ENCODE results near the gene ANTXR1.

ANTXR1 gene

DNA sequence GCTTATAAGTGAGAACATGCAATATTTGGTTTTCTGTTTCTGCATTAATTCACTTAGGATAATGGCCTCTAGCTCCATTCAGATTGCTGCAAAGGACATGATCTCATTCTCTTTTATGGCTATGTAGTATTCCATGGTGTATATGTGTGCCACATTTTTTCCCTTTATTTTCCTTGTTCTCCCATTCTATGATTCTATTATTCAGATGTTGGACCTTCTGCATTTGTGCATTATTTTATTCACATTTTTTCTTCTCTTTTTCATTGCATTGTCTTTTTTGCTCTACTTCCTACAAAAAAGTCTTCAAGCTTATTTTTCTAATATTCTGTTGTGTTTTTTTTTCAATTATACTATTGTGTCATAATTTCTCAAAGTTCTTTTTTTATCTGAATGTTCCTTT, 11.1 kb upstream of the ANTXR1 start:
- in situ Hi-C loops (cut with HindIII; ENCODE audit: low sequenced_read_pairs): no loop called here

DNA sequence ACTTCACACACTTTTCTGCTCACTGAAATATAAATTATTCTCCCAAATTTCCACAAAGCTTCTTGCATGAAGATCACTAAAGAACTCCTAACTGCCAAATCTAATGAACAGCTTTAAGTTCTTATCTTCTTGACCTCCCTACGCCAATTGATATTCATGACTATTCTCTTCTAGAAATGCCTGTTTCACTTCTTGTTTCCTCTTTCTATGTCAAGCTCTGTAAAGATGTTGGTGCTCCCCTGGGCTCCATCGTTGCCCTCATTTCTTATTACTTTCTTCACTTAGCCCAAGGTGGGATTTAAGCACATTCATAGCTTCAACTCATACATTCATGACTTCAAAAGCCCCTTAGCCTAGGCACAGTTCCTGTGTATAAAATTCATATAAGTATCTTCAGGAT, 9.2 kb upstream of the ANTXR1 start:
- in situ Hi-C loops (cut with HindIII; ENCODE audit: low sequenced_read_pairs): no loop called here

DNA sequence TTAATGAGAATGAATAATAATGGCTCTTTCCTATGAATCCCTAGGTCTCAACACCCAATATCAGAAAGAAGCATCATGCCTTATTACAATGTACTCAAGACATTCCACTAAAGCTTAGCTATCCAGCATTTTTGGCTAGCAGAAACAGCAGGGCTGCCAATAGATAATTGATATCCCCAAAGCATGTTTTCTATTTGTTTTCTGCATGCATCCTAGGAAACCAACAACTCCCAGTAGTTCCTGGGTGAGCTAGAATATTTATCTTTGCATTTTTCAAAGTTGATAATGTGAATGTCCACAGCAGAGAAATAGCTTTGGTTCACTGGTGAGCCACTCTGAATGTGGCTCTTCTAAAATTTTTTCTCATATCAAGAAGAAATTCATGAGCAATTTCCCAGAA, 5.8 kb upstream of the ANTXR1 start:
- in situ Hi-C loops (cut with HindIII; ENCODE audit: low sequenced_read_pairs): no loop called here

DNA sequence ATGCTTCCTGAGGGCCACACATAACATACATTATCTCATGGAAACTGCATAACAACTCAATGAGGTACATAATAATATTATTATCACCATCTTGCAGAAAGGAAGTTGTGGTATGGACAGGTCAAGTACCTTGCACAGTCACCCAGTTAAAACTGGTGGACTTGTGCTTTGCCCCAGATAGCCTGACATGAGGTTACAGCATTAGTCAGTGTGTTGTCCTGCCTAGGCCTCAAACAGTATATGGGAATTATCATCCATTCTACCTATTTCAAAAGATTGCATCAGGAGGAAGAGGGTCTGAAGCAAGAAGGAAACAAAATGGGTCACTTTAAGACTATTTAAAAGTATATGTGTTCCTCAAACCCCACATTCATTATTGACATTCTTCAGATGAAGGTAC, 5.4 kb upstream of the ANTXR1 start:
- in situ Hi-C loops (cut with HindIII; ENCODE audit: low sequenced_read_pairs): no loop called here

DNA sequence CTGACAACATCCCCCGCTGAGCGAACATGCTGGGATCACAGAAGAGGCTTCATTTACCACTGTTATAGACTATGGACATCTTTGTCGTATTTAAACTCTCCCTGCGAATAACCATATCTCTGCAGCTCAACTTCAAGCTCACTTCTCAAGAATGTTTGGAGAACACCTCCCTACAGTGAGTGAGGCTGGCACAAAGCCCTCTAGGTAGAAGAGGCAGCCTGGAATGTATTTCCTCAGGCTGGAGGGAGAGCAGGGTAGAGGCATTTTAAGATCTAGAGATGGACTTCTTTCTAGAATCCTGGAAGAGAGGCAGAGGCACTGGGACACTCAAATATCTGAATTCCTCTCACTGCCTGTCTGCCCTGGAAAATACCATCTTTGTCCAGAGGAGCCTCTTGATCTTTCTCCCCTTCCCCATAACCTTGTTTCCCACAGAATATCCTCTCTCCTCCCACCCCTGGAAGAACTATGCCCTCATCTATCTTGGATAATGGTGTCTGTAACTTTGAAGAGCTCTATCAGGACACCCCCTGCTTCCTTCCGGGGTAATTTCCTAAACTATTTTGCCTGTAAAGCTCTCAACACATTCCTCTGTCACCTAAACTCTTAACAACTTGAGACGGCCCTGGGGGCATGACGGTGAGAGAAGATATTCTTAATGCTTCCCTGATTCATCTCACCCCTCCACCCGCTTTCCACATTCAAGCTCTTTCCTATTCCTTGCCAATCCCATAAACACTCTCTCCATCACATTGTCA, 2.4 kb upstream of the ANTXR1 start:
- in situ Hi-C loops (cut with HindIII; ENCODE audit: low sequenced_read_pairs): no loop called here

DNA sequence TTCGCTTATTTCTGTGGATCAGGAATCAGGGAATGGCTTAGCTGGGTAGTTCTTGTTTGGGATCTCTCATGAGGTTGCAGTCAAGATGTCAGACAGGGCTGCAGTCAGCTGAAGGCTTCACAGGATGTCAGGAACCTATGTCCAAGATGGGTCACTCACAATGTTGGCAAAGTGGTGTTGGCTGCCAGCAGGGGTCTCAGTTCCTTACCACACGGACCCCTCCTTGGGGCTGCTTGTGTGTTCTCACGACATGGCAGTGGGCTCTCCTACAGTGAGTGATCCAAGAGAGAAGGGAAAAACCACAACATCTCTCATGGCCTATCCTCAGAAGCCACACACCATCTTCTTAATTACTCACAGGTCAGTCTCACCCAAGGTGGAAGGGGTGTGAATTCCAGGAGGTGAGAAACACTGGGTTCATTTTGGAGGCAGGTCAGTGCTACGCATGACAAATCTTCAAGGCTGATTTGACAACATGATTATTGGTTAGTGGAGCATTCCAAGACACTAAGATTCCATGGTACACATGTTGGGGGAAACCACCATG, 1.3 kb upstream of the ANTXR1 start:
- in situ Hi-C loops (cut with HindIII; ENCODE audit: low sequenced_read_pairs): no loop called here

DNA sequence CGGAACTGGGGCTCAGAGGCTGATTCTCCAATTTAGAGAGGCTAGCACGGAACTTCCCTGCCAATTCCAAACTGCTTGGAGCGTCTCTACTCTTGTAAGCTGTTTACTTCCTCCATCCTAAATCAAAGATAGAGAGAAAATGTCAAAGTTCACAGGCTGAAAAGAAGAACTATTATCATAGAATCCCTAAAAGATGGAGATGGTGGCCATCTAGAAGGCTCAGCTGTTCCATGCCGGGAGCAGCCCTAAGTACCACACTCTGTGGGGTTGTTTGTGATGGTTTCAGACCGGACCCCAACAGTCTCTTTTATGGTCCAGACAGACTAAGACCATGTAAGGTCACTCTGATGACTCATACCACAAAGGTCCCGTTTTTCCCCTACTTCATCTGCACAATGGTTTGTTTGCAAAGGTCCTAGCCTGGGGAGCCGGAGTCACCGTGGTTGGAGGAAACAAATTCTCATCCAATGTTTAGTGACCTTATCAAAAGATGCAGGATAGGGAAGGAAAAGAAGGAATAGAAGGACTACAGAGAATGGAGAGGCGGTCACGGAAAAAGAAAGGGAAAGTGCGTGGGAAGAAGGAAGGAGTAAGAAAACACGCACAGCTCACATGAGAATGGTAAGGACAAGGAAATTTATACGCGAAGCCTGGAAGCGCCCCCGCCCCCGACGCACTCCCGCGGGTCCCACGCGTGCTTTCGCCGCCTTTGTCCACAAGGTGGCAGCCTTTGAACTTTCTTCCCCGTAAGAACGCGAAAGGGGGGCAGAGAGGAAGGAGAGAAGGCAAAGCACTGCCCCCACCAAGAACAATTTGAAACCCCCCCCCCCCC, 453 bp upstream of the ANTXR1 start:
- in situ Hi-C loops (cut with HindIII; ENCODE audit: low sequenced_read_pairs): no loop called here

DNA sequence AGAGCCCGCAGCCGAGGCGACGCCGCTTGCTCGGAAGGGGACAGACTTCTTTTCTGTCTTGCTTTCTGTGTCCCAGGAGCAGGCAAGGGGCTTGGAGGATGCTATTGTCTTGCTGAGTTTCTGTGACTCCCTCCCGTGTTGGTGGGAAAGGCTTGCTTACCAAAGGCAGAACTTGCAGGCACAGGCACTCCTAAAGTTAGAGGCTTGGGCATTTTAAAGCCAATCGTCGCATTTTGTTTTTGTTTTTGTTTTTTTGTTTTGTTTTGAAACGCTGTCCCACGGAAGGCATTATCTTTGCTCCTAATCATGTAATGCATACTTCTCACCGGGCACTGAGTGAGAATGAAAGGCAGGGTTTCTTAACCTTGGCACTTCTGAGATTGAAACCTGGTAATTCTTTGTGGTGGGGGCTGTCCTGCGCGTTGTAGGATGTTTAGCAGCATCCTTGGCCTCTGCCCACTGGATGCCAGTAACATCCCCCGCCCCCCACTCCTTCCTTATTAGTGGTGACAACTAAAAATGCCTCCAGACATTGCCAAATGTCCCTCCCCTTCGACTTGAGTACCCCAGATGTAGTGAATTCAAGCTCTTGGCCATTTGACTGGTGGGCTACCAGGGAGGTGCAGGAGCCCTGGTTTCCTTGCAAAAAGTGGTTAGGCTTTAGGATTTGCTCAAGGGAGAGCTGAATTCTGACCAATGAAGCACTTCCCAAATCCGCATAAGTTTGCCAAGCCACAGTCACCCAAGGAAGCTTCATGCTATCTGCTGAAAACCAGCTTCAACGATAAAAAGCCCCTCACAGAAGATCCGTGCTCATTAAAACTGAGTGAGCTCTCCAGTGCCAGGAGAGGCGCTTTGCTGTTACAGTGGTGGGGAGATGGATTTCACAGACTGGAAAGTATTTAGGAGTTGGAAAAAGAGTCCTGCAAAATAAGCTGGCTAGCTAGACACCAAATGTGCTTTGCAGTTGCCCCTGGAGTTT, 1.2 kb downstream of the ANTXR1 start:
- in situ Hi-C loops (cut with HindIII; ENCODE audit: low sequenced_read_pairs): no loop called here

DNA sequence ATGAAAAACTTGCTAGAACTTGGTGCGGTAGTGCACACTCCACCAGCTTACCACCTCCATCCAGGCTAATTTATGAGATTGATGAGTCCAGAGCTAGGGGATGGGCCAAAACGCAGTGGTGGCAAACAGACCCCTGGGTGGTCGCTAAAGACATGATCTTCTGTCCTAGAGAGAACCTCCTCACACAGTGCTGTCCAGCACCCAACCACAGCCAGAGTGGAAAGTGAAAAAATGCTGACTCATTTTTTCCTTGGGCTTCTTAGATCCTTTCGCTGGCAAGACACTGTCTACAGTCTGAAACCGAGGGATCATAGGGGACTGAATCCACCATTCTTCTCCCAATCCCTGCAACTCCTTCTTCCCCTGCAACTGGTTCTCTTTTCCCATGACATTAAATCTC, 4.1 kb downstream of the ANTXR1 start:
- in situ Hi-C loops (cut with HindIII; ENCODE audit: low sequenced_read_pairs): no loop called here

DNA sequence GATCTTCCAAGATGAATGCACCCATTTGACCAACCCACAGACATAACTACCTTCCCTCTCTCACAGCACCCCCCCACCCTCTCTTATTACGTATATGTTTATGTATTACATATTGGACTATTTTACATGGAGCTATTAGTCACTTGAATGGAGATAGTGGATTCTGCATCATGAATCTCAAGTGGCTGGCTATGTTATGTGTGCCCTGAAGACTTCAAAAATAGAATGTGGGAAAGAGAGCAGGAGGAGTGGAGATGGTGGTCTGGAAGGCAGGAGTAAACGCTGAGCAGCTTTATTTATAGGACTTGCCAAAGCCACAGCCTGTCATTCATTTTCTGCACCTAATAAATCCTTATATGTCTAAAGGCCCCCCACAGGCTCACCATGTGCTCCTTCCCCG, 4.9 kb downstream of the ANTXR1 start:
- in situ Hi-C loops (cut with HindIII; ENCODE audit: low sequenced_read_pairs): no loop called here

DNA sequence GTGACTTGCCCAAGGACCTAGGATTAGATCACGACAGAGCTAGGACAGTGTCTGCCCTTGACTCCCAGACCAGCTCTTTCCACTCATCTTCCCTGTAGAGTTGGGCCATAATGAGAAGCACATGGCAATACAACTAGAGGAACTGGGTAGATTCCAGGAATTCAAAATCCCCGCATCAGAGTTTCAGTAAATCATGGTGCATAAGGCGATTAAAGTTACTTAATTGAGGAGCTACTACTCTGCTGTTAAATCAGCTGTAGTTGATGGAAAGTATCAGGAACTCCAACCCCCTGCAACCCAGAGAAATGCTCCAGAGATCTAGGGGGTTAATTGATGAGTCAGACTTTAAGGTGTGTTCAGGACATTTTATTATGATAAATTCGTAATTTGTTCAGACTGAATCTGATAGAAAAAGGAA, 5.7 kb downstream of the ANTXR1 start:
- in situ Hi-C loops (cut with HindIII; ENCODE audit: low sequenced_read_pairs): no loop called here

DNA sequence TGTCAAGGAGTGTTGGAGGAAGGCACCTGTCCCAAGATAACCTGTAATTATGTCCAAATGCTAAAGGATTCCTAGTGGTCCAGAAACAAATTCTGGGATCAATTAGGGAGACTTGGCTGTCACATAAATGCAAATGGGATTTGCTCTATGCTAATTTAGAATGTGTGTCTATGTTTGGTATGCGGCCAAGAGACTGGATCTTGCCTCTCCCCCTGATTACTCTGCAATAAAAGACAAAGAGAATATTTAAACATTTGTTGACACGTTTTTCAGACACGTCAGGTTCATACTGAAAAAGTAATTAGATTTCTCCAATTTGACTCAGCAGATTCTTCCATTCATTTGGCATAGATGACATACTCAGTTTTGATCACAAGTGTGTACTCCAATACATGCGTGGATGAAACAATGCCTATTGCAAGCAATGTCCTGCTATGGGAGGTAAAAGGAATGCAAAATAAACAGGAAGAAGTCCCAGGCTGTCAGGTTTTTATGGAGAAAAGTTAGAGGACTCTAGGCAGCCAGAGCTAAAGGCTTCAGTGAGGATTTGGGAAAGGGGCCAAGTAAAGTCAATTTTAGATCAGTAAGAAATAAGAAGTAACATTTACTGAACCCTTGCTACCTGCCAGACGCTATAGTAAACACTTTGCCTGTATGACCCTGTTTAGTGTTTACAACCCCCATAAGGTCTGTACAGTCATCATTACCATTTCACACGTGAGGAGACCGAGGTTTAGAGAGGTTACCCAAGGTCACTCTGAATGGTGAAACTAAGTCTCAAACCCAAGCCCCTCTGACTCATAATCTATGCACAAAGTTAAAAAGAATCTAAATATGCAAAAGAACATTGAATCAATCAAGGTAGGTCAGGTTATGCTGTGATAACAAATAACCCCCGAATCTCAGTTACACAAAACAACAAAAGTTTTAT, 7.8 kb downstream of the ANTXR1 start:
- in situ Hi-C loops (cut with HindIII; ENCODE audit: low sequenced_read_pairs): loop anchor here (5.0 kb wide), 2 partner anchors 78 to 282 kb away; no protein-coding TSS in a partner anchor

DNA sequence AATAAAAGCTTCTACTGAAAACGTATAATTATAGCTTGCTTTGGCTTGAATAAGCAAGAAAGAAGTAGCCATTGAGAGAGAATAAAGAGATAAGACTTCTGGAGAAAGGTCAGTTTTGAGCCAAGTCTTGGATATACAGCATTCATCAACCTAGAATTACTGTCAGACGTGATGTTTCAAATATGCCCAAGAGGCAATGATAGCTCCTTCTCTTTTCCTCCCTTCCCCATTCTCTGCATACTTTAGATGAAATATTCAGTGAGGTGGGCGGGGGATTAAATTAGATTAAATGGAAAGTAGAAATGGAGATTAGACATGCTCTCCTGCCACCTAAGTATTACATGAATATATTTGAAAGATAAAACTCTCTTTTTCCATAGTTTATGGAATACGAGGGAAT, 8.7 kb downstream of the ANTXR1 start:
- in situ Hi-C loops (cut with HindIII; ENCODE audit: low sequenced_read_pairs): loop anchor here (5.0 kb wide), 2 partner anchors 79 to 281 kb away; no protein-coding TSS in a partner anchor

DNA sequence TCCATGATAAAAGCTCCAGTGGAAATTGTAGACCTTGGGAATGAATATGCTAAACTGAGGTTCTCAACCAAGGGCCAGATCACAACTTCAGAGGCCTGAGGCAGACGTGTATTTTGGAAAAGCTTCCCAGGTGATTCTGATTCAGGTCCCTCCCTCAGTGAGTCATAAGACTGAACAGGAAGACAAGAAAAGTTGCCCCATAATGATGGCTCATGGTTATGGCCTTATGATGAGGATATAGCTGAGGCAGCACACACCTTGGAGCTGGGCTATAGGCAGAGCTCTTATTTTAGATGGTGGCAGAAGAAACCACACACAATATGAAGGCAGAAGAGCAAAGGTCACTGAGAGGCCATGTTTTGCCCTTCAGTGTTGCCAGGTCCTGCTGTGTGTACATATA, 9.6 kb downstream of the ANTXR1 start:
- in situ Hi-C loops (cut with HindIII; ENCODE audit: low sequenced_read_pairs): loop anchor here (5.0 kb wide), 2 partner anchors 80 to 280 kb away; no protein-coding TSS in a partner anchor

DNA sequence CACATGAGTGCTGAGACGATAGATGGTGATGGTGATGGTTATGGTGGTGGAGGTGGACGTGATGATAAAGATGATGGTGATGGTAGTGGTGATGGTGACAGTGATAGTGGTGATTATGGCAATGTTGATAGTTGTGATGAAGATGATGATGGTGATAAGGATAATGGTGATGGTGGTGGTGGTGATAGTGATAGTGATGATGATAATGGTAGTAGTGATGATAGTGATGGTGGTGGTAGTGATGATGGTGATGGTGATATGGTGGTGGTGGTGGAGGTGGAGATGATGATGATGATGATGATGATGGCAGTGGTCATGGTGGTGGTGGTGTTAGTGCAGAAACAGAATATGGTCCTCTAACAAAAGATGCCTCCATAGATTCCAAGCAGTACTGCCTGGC, 10.3 kb downstream of the ANTXR1 start:
- in situ Hi-C loops (cut with HindIII; ENCODE audit: low sequenced_read_pairs): loop anchor here (5.0 kb wide), 2 partner anchors 81 to 279 kb away; no protein-coding TSS in a partner anchor

DNA sequence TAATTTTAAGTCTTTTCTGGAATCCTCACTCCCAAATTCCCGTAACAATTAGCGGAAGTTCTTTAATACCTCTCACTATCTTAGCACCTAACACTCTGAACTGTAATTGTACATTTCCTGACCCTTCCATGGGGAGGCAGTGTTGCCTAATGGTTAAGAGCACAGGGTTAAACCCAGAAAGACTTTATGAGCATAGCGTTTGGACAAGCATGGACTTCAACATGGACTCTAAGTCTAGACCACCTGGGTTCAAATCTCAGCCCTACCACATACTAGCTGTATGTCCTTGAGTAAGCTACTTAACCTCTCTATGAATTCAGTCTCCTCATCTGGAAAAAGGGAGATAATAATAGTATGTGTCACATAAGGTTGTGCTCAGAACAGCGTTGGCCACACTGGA, 13.0 kb downstream of the ANTXR1 start:
- in situ Hi-C loops (cut with HindIII; ENCODE audit: low sequenced_read_pairs): no loop called here

DNA sequence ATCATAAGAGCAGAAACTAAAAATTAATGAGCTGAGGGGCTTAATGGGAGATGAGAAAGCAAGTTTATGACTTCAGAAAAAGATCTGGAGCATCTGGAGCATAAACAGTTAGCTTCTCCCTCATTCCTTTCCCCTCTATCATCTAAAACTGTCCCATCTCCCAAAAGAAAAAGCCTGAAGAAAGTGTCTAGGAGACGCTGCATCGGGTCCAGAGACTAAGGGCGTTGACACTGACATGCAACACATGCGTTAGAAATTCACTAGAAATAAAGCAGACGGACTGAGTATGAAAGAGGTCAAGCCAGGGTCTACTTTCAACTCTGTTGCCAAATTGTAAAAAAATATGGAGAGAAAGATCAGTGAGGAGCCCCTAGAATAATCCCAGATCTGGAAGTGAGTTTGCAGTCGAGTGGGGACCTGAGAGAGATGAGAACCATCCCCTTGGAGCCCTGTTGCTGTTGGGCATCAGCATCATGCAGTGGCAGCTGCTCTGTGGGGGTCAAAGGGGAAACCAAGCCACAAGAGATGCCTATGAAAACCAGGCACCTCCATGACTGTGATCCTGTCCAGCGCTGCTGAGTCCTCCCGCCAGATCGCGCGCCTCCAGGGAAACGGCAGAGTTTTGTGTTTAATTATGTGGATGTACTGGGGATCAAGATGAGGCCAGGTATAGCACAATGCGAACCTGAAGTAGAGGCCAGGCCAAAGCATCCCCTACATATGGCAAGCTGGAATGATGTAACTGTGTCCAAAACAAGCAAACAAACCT, 13.9 kb downstream of the ANTXR1 start:
- in situ Hi-C loops (cut with HindIII; ENCODE audit: low sequenced_read_pairs): no loop called here

DNA sequence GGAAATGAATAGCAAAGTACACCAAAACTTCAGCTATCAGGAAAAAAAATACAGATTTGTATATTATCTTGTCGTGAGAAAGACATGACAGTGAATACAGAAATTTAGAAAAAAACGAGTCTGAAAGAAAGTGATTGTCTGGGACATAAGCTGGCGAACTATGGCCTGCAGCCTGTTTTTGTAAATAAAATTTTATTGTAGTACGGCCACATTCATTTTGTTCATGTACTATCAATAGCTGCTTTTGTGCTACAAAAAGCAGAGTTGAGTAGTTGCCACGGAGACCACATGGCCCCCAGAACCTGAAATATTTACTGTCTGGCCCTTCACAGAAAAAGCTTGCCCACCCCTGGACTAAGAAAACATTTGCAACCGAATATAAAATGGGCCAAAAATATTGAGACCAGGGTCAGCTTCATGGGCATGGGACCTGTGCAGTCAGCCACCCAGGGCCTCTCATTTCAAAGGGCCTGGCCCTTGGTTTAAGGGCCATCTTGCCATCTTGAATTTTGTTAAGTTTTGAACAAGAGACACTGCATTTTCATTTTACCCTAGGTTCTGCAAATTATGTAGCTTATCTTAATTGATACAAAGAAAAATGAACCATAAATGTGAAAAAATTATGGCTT, 17.9 kb downstream of the ANTXR1 start:
- in situ Hi-C loops (cut with HindIII; ENCODE audit: low sequenced_read_pairs): no loop called here
